GM18505 (cell line): ENCODE results near the gene PTPRN2.

Experiments
- ATAC-seq: cut with Tn5 transposase; IDR thresholded peaks from one replicate; pipeline ENCODE4 v1.9.1; 2021; ENCODE audit not compliant: unreplicated experiment
- POLR2A ChIP-seq: IDR thresholded peaks from 4 replicates; pipeline ENCODE4 v1.6.1; 2011; ENCODE audit warnings: borderline replicate concordance; ENCODE audit not compliant: insufficient read depth, insufficient read length; ENCODE audit errors: extremely low read depth

Gene PTPRN2

GRCh38 chr7:158272091-158272490, 315.5 kb downstream of the PTPRN2 start:
- no peak for ATAC-seq
- no peak for TF ChIP-seq POLR2A

DNA sequence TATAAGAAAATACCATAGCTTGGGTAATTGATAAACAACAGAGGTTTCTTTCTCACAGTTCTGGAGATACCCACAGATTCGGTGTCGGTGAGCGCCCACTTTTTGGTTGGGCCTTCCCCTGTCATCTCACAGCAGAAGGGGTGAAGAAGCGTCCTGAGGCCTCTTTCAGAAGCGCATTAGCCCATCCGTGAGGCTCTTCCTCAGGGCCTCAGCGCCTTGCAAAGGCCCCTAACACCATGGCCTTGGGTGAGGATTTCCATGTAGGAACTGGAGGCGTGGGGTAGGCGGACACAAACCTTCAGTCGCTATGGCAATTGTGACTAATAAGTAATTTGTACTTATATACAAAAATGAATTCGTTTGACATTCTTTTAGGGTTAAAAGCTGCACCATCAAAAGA, 316.0 kb downstream of the PTPRN2 start:
- no peak for TF ChIP-seq POLR2A
- no peak for ATAC-seq

DNA sequence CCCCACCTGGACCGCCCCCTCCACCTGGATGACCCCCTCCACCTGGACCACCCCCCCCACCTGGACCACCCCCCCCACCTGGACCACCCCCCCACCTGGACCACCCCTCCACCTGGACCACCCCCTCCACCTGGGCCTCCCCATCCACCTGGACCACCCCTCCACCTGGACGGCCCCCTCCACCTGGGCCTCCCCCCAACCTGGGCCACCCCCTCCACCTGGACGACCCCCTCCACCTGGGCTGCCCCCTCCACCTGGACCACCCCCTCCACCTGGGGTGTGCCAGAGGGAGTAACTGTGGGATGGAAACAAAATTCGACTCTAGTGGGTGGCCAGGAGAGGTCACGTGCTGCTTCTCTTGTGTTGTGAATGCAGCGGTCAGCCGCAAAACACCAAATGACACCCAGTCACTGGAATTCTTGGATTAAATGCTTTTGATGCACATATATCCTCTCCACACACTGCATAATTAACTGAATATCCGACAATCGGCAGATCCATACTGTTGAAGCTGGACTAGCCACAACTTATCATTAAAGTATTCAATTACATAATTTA, 316.7 kb downstream of the PTPRN2 start:
- no peak for ATAC-seq
- no peak for TF ChIP-seq POLR2A

GRCh38 chr7:158270106-158270775, 317.4 kb downstream of the PTPRN2 start:
- no peak for TF ChIP-seq POLR2A

GRCh38 chr7:158268816-158269535, 318.6 kb downstream of the PTPRN2 start:
- TF ChIP-seq POLR2A = no peak
- no peak for ATAC-seq

More at GRCh38 chr7:158270106-158270775, 317.4 kb downstream of the PTPRN2 start:
- no peak for ATAC-seq

DNA sequence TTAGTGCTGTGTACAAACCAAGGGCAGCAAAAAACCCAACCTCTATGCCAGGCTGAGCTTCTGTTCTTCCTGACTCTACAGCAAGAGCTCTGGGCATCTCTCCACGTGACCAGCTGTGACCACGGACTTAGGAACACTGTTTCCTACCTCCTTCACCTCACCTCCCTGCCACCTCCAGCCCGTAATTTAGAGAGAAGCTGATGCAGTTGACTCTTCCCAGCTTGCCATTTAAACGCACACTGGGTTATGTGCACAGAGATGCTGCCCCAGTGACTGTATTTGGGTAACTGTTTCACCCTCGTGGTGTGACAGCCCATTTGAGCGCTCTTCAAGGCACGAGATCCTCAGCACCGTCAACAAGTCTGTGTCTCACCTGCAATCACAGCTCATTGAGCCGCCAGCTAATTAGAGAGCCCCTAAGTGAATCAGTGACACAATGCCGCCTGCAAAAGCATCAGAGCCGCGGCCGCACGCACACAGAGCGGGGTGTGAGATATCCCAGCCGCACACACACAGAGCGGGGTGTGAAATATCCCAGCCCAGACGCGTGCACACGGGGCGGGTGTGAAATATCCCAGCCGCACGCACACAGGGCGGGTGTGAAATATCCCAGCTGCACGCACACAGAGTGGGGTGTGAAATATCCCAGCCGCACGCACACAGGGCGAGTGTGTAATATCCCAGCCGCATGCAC, 319.7 kb downstream of the PTPRN2 start:
- no peak for TF ChIP-seq POLR2A
- no peak for ATAC-seq

DNA sequence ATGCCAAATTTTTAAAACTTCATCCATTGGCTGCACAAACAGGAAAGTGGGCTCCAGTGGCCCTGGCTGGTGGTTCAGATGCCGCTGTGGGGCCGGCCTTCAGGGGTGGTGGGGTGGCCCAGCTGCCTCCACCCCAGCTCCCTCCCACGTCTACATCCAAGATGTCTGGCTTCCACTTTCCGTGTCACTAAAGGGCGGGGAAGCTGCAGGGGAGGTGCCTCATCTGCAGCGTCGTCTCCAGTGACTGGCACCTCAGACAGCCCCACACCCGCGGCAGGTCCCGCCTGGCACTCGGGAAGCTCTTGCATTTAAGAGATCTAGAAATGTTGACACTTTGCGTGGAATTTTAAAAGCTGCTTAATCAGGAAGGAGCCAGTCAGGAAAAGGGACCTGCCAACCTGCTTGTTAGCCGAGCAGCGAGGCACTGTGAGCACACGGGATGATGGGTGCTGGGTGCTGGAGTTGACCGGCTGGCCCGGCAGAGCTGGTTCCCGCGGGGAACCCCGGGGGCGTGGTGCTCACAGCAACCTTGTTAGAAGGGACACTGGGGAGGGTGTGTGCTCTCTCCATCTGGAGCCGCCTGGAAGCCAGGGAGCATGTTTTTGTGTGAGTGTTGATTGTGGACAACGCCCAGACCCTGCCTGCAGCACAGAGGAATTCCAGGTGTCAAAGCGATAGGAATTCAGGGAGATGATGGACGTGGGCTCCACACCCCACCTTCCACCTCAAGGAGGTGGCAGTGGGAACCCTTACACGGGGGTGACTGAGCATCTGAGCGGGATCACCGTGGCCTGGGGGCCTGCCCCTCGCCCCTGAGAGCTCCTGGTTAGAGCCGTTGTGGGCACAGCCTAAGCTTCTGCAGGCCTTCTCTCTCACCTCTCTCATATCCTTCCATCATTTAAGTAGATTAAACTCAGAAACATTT, 320.5 kb downstream of the PTPRN2 start:
- no peak for TF ChIP-seq POLR2A
- no peak for ATAC-seq

DNA sequence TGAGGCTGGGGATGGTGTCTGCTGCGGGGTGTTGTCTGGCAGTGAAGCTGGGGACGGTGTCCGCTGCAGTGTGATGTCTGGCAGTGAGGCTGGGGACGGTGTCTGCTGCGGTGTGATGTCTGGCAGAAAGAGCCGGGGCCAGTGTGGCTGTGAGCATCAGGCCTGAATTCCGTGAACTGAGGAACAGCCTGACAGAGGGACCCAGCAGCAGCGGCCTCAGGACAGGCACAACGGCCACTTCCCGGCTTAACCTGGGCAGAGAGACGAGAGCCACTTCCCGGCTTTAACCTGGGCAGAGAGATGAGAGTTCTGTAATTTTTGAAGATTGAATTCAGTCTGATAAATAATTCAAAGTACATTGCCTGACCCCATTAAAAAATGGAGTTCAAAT, 321.2 kb downstream of the PTPRN2 start:
- no peak for TF ChIP-seq POLR2A
- ATAC-seq = no peak

GRCh38 chr7:158265743-158266080, 321.9 kb downstream of the PTPRN2 start:
- no peak for ATAC-seq
- TF ChIP-seq POLR2A = no peak

DNA sequence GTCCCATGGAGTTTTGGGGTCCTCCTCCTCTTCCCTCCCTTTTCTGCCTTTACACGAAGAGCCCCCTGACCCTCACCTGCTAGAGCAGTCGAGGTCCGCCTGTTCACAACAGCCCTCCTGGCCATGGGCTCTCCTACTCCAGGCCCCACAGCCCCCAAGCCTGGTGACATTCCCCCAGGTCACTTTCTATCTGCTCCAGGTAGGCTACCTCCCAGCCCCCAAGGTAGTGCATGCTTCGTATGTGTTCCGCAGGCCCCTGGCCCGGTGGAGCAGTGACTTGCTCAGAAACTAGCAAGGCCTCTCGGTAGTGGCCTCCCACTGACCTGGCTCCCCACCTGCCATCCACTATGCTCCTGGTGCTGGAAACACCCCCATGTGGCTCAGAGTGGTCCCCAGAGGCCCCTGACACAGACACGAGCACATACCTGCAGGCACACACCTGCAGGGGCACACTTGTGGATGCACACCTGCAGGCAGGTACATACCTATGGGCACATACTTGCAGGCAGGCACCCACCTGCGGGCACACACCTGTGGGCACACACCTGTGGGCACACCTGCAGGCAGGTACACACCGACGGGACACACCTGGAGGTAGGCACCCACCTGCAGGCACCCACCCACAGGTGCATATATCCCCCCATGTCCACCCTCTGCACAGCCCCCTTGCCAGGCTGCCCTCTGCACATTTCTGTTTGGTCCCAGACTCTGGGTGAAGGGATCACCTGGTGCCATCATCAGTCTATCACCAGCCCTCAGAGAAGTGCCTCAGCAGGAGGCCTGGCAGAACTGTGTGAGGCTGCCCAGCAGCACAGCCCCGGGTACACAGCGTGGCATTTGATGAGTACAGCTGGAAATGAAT, 322.5 kb downstream of the PTPRN2 start:
- no peak for ATAC-seq
- no peak for TF ChIP-seq POLR2A

DNA sequence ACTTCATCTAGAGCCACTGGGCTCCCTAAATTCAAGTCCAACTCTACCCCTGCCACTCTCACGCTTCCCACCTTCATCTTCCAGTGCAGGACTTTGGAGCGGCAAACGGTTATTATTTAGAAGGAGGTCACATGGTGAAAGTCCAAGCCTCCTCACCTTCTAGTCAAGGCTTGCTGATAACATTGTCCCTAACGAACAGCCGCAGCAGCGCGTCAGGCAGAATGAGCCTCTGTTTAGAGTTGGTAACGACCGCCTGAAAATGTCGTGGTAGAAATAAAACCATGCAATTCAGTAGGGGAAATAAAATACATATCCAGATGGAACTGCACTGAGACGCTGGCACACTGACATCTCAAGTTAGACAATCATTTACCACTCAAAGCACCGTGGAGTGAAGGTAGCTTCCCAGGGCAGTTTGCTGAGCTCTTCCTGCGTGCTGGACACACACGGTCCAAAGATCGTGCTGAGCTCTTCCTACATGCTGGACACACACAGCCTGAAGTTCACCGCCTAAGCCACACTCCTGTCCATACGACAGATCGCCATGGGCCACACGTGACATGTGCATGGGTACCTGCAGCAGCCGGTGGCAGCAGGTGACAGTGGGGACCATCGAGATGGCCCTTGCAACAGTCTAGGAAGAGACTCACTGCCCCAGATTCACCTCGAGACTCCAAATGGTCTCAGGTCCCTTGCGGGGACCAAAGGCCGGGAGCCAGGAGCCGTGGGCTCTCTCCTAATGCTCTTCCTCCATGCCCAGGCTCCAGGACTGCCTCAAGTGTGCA, 323.5 kb downstream of the PTPRN2 start:
- TF ChIP-seq POLR2A = no peak
- no peak for ATAC-seq
